UCSD-AML1 (cell line): Measurements from ENCODE around the gene ALPK3.

Experiments used
- DNase-seq: peaks from one replicate; lab custom pipeline; 2025; ENCODE audit not compliant: unreplicated experiment; lab: John Stamatoyannopoulos, UW

The ALPK3 gene

DNA sequence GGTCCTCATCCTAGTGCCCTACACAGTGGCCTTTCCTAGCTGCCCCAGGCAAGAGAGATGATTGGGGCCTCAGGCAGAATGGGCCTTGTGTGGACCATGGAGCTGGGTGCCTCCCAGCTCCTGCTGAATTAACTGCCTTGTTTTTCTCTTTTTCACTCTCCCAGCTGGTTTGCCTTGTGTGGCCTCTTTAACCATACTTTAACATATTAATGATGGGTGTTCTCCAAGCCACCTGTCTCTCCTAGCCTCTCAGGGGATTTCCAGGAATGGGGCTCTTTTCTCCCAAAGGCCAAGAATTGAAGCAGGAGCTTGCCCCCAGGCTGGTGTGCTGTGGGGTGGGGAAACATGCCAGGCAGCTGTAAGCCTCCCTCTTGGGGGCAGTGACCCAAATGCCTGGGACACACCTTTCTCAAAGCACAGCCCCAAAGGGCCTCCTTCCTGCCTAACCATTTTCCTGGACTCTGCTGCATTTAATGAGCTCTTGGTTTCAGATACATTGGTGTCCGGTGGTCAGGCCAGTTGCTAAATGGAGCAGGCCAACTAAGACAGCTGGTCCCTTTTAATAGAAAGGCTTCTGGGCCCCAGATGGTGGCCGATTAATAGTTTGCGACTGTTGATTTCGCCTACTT lies 5.6 kb downstream of the ALPK3 start:
- DNase-seq: no peak

DNA sequence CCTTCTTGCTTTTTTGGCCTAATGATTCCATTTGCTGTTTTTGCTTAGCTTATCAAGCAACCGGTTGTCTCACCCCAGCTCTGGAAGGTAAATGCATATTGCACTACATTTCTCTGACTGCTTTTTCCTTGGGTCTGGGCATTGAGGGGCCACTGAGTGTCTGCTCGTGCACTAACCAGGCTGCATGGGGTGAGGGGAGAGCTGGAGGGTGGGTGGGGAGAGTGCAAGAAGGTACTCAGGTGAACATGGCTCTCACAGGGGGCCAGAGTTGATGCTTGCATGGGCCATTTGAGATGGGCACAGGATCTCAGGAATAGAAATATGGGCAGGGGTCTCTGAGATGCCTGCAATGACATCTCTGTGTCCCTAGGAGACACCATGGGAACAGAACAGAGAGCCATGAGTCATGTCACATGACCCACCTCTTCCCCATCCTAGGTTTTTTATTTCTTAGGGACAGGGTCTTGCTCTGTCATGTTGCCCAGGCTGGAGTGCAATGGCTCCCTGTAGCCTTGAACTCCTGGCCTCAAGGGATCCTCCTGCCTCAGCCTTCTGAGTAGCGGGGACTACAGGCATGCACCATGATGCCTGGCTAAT lies 6.2 kb downstream of the ALPK3 start:
- no peak for DNase-seq

DNA sequence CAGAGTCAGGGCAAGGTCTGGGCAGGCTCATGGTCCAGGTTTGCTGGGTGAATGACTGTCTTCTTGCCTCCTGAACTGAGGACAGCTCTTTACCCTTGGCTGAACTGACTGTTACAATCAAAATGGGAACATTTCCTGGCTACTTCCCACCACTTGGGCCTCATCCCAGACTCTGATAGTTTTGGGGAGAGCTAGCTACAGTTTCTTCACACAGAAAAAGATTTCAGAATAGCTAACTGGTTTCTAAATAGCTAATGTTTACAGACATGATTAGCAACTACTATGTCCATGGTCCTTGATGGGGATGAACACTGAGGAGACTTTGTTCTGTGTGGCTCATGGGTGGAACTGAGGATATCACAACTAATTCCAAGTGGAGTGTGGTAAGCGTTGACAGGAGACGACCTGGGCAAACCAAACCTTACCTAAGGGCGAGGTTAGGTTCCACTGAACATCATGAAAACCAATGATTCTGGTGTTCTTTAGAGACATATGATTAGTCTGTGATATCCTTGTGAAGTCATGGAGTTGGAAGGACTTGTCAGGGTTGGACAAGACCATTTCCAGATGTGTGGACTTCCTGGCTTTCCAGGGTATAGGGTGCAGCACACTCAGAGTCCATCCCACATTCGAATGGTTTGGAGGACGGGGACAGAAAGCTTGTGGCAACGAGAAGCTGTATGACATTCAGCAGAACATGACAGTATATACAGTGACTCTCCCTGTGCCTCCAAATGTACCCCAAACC lies 7.3 kb downstream of the ALPK3 start:
- DNase-seq: no peak

DNA sequence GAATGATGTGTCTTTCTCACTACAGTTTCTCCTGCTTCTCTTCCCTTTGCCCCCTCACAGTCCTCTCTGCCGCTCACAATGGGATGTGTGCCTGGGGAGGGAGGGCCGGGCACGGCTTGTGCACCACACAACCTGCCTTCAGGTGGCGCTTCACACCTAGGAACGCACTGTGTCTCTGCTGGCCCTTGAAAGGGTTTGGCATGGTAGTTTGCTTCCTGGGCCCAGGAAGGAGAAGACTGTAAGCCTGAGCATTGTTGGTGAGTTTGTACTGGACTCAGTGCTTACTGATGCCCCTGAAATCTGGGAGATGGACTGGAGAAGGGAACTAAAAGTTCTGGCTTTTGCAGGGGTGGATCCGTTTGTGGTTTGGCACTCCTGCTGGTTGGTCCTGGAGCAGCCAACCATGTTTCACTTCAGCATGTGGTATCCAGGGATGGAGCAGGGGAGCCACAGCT lies 9.2 kb downstream of the ALPK3 start:
- DNase-seq: peak; percentile 53

DNA sequence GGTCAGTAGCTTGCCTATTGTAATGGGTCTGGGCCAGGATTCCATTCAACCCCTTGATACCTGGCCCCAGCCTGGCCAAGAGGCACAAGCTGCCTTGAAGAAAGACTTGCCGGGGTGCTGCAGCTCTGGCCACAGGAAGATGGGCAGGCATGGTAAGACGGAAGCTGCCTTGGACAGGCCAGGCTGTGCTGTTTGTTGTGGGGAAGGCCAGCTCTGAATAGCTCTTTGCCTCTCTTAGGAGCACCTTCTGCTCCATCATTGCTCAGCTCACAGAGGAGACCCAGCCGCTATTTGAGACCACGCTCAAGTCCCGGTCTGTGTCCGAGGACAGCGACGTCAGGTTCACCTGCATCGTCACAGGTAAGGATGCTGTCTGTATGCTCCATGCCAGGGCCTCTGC lies 10.1 kb downstream of the ALPK3 start:
- no peak for DNase-seq

GRCh38 chr15:84828086-84828908 lies 11.1 kb downstream of the ALPK3 start:
- DNase-seq: no peak

DNA sequence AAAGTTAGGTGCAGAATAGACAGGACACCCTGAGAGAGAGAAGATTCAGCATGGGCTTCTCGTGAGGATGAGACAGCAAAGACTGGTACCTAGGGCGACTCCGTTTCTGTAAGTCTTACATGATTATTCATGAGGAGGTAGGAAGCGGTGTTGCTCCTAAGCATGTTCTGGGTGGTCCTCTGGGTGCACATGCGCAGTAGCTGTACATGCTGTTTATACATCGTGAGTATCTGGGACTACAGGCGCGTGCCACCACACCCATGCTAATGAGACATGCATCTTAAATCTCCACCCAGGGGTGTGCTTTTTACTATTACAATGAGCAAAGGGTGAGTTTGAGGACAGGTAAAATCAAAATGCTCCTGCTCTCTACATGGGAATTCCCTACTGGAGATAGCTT lies 12.3 kb downstream of the ALPK3 start:
- DNase-seq: no peak

GRCh38 chr15:84830036-84830435 lies 12.9 kb downstream of the ALPK3 start:
- no peak for DNase-seq

DNA sequence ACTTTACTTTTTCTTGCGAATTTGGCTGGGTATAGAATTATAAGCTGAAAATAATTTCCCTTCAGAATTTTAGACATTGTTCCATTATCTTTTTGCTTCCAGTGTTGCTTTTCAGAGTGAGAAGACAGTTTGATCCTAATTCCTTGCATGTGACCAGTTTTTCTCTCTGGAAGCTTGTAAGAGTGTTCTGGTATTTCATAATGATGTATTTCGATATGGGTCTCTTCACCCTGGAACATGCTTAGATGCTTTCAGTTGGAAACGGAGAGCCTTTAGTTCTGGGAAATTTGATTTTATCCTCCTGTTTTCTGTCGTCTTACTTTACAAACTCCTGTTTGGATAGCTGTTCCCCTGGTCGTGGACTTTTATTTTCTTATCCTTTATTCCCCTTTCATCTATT lies 13.9 kb downstream of the ALPK3 start:
- no peak for DNase-seq

DNA sequence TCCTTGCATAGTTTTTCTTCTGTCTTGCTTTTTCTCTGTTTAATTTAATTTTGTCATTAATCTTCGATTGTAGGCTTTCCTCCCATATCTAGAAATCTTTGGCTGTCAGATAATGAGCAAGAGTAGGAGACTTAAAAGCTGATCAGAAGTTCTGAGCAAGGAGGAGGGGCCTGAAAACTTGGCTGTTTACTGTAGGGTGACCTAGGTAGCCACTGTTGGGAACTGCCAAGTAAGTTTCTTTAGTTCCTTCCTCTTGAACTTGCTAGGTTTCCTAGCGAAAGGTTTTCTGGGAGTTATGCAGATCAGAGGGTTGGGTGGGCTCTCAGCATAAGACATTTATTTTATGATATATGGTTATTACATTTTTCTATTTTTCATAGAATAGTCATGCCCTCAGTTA lies 14.5 kb downstream of the ALPK3 start:
- no peak for DNase-seq

- DNase-seq: no peak
Measured at GRCh38 chr15:84832448-84833040, 15.4 kb downstream of the ALPK3 start.

DNA sequence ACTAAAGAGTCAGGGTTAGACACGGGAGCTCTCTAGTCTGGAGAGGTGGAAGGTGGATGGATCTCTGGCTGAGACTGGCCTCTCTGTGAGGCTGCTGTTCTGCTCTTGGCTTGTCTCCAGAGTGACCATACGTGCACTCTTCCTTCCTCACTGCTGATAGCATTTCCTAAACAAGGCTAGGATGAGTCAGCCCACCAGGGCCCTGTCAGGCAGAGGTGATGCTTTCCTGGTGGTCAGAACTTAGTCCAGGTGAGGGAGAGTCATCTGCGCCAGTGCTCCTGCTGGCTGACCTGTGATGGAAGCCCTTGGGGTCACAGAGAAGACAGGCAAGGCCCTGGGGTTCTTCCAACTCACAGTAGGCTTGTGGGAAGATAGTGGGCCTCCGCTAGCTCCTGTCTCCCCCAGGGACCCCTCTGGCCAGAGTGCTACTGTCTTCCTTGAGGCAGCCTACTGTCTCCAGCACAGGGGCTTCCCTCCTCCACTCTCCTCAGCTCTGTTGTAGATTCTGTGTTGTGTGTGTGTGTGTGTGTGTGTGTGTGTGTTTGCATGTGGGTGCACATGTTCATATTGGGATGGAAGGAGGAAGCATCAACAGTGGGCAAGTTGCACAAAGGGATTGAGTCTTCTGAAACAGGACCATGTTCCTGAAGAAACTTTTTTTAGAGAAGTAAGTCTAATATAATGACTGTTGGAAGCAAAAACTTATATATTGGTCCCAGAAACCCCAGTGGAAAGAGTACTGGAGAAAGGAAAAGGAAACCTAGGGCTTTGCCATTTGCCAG lies 16.5 kb downstream of the ALPK3 start:
- no peak for DNase-seq

GRCh38 chr15:84834229-84834955 lies 17.2 kb downstream of the ALPK3 start:
- no peak for DNase-seq

DNA sequence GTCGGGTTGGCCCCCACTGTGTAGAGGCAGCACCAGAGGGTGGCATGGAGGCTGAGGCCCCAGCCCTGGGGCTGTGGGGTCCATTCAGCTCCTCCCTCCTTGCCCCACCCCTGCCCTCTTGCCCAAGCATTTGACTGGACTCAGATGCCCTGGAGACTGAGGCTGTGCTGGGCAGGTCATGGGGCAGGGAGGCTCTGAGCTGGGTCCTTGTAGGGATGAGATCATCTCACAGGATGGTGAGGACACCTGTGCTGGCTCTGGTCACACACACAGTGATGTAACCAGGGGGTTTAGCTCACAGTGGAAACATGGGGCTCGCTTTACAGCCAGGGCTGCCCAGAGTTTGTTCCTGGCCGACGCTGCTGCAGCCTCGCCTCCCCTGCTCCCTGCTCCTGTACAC lies 17.8 kb downstream of the ALPK3 start:
- DNase-seq: no peak

GRCh38 chr15:84835661-84836337 lies 18.6 kb downstream of the ALPK3 start:
- no peak for DNase-seq

DNA sequence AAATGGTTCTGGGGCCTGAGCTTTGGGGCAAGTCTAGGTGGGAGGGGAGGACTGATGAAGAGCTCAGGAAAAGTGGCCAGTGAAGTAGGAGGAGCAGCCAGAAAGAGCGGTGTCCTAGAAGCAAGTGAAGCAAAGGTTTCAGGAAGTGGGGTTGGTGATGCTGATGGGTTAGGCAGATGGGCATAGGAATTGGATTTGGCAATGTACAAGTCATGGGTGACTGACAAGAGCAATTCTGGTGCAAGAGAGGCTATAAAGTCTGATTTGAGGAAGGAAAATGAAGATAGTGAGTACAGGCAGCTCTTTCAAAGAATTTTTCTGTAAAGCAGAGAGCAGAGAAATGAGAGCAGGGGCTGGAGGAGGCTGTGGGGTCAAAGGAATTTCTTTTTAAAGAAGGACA lies 19.7 kb downstream of the ALPK3 start:
- DNase-seq: no peak

DNA sequence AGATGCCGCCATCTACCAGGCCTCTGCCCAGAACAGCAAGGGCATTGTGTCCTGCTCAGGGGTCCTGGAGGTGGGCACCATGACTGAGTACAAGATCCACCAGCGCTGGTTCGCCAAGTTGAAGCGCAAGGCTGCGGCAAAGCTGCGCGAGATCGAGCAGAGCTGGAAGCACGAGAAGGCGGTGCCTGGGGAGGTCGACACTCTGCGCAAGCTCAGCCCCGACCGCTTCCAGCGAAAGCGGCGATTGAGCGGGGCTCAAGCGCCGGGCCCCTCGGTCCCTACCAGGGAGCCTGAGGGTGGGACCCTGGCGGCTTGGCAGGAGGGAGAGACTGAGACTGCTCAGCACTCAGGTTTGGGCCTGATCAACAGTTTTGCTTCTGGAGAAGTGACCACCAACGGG lies 22.6 kb downstream of the ALPK3 start:
- no peak for DNase-seq

GRCh38 chr15:84840255-84840654 lies 23.1 kb downstream of the ALPK3 start:
- no peak for DNase-seq

DNA sequence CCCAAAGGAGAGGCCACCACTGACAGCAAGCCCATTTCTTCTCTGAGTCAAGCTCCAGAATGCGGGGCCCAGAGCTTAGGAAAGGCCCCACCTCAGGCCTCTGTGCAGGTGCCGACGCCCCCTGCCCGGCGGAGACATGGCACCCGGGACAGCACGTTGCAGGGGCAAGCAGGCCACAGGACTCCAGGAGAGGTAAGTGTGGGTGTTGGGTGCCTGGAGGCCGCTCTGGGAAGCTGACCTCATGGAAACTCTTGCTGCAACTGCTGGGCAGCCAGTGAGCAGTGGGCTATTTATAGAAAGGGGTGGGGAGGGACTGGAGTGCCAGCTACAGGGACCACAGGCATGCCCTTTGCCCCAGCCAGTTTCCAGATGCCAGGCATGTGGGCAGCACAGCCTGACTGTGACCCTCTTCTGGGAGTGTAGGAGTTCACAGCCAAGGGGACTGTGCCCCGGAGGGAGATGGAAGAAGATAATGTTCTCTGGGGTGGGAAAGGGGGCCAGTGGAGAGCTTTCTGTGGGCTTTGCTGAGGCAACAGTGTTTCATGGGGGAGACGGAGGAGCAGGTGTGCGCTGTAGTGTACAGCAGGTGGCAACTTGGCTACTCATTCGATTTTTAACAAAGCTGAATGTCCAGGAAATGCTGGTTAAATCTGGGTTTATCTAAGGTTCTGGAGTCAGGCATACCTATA lies 23.7 kb downstream of the ALPK3 start:
- DNase-seq: peak; percentile 61
